ENCODE results near the gene HEPACAM. TPM values are rescaled to one million over a fixed set of nuclear protein-coding genes. Genes with fewer than 3 reads are reported as not detected.

Gene HEPACAM
- polyA plus RNA-seq, 2 of the 4 experiments (the other 2 are of a cell fraction) = not detected

GRCh38 chr11:124934862-124935547, 842 bp downstream of the HEPACAM start:
- H3K4me3 ChIP-seq = no peak overlapping the region
- ChIA-PET POLR2A (interaction anchor here (1.0 to 2.8 kb wide), 2 partner anchors 19 to 59 kb away, joined by 5 to 7 read pairs; partner anchors contain the start of gene CCDC15), CTCF (interaction anchor here (1.2 to 1.6 kb wide), 2 partner anchors 15 to 19 kb away, joined by 3 to 4 read pairs; partner anchors contain the start of gene CCDC15)
- H3K4me2 ChIP-seq = peak overlapping the region; percentile 25; the same call in 1 of the 3 replicates
- H3K4me1 ChIP-seq = 0 out of 3 replicates have a peak, but pooled peaks cover 9% of the 10 kb centered on the region
- 10% methylated on average over 4 of the region's 4 CpGs for WGBS (ENCODE audit: missing lambda C conversion rate)
- FAIRE-seq = no peak
- H3K9me3 ChIP-seq = no peaks in the 10 kb centered on the region
- TF ChIP-seq POLR2AphosphoS2 (conservative IDR thresholded peaks at IDR 0.05; ENCODE audit: low read length) (no peak), NFE2L2 (conservative IDR thresholded peaks at IDR 0.05; ENCODE audit: low read length) (no peak), MAFK (IDR thresholded peaks at IDR 0.05; ENCODE audit: partially characterized antibody) (no peak), ESRRA (IDR thresholded peaks at IDR 0.05; ENCODE audit: borderline replicate concordance, low read length) (no peak), E2F6 (IDR thresholded peaks at IDR 0.05; ENCODE audit: borderline replicate concordance, low read depth) (no peak), PHF8 (IDR thresholded peaks at IDR 0.05; ENCODE audit: borderline replicate concordance, low read depth) (no peak), USF2 (IDR thresholded peaks at IDR 0.05) (no peak), RCOR1 (IDR thresholded peaks at IDR 0.05; ENCODE audit: low read depth, low read length) (no peak), FOSB (CRISPR knock-in tag; IDR thresholded peaks at IDR 0.05) (no peak), RARB (CRISPR knock-in tag; IDR thresholded peaks at IDR 0.05) (no peak), POLR2A (IDR thresholded peaks at IDR 0.05; ENCODE audit: low read length) (no peak), CHD4 (IDR thresholded peaks at IDR 0.05; ENCODE audit: borderline replicate concordance) (no peak), CBX8 (IDR thresholded peaks at IDR 0.05) (no peak), MAX (IDR thresholded peaks at IDR 0.05) (no peak), CHD2 (IDR thresholded peaks at IDR 0.05; ENCODE audit: low read length, partially characterized antibody) (no peak), FOSL2 (IDR thresholded peaks at IDR 0.05) (no peak), FOSL2 (CRISPR knock-in tag; IDR thresholded peaks at IDR 0.05) (no peak), KDM5A (IDR thresholded peaks at IDR 0.05) (no peak), RNF2 (IDR thresholded peaks at IDR 0.05; ENCODE audit: borderline replicate concordance, low read depth) (no peak)
- ATAC-seq = peak in 1 of 2 experiments; percentile 39; a peak in 2 of 6 replicates
- DNase-seq (ENCODE audit: low read depth in 1 of 2, low spot score in 1 of 2) = peak in 1 of 2 experiments; percentile 8
- H3K27ac ChIP-seq = no peak overlapping the region

- no peak for ATAC-seq
- no peak overlapping the region for H3K4me3 ChIP-seq
- ChIA-PET POLR2A (no interaction called here), CTCF (interaction anchor here (1.4 kb wide), 1 partner anchor 54 kb away, joined by 3 read pairs; no protein-coding TSS in a partner anchor)
- no peak overlapping the region for H3K4me2 ChIP-seq
- H3K9me3 ChIP-seq = no peaks in the 10 kb centered on the region
- DNase-seq (ENCODE audit: low read depth in 1 of 2, low spot score in 1 of 2) = no peak
- 0 out of 3 replicates have a peak, but pooled peaks cover 9% of the 10 kb centered on the region for H3K4me1 ChIP-seq
- no peak overlapping the region for H3K27ac ChIP-seq
- no peak for FAIRE-seq
- TF ChIP-seq KDM1A (IDR thresholded peaks at IDR 0.05; ENCODE audit: low read depth) (no peak), EP300 (IDR thresholded peaks at IDR 0.05) (no peak), ESRRA (IDR thresholded peaks at IDR 0.05; ENCODE audit: borderline replicate concordance, low read length) (no peak), FOXS1 (CRISPR knock-in tag; IDR thresholded peaks at IDR 0.05) (no peak), TFCP2L1 (CRISPR knock-in tag; IDR thresholded peaks at IDR 0.05) (no peak), FOSL2 (IDR thresholded peaks at IDR 0.05) (no peak), FOSL2 (CRISPR knock-in tag; IDR thresholded peaks at IDR 0.05) (no peak), RARB (CRISPR knock-in tag; IDR thresholded peaks at IDR 0.05) (no peak), USF2 (IDR thresholded peaks at IDR 0.05) (no peak), BCL3 (IDR thresholded peaks at IDR 0.05) (no peak), BHLHE40 (IDR thresholded peaks at IDR 0.05; ENCODE audit: low read depth, low read length) (no peak), ATOH8 (CRISPR knock-in tag; IDR thresholded peaks at IDR 0.05; ENCODE audit: low read depth) (no peak), SMC3 (IDR thresholded peaks at IDR 0.05) (no peak), HOXA7 (CRISPR knock-in tag; IDR thresholded peaks at IDR 0.05) (no peak), EHMT2 (IDR thresholded peaks at IDR 0.05; ENCODE audit: low read depth) (no peak), RNF2 (IDR thresholded peaks at IDR 0.05; ENCODE audit: borderline replicate concordance, low read depth) (no peak), NFE2L2 (conservative IDR thresholded peaks at IDR 0.05; ENCODE audit: low read length) (no peak)
- 9% methylated on average over 3 of the region's 3 CpGs for WGBS (ENCODE audit: missing lambda C conversion rate)
Observed at GRCh38 chr11:124930799-124931198, 5.0 kb downstream of the HEPACAM start.

Measured in A549 (cell line).